Right lobe of liver (tissue), 6 donors: ENCODE data around the gene FANCC. TPM values are rescaled to one million over a fixed set of nuclear protein-coding genes. Genes with fewer than 3 reads are reported as not detected.
"Not testable (repeated sequence)": the region's sequence is repeated elsewhere in the genome, so short reads cannot be mapped to it uniquely, and the experiment has no call there.

Experiments
- ATAC-seq, 4 donors: fragments of 200-7000 bp; cut with Tn5 transposase; one replicate each; pipeline ENCODE4 v1.9.1; 2020; ENCODE audit warnings: mild to moderate bottlenecking in 4 of 4, moderate library complexity in 4 of 4
- DNase-seq, 3 donors: peaks; one replicate each; pipeline ENCODE4 v3.0.0-alpha.2; 2020
- H3K27ac ChIP-seq, 3 donors: fragments of 200-600 bp; one replicate each; pipeline ENCODE4 v1.8.0; 2022
- H3K27me3 ChIP-seq, 2 donors: fragments of 200-600 bp; one replicate each; pipeline ENCODE4 v1.8.0; 2022
- H3K36me3 ChIP-seq, 4 donors: fragments of 200-600 bp; sonication (generic) in 1 of 4; one replicate each; pipeline versions ENCODE4 v1.5.1 to v1.8.0; 2017 to 2022; ENCODE audit warnings: control low read depth in 1 of 4
- H3K4me1 ChIP-seq, 4 donors: fragments of 200-600 bp; sonication (generic) in 1 of 4; one replicate each; pipeline versions ENCODE4 v1.5.1 to v1.8.0; 2017 to 2022; ENCODE audit warnings: control low read depth in 1 of 4
- H3K4me3 ChIP-seq, 3 donors: fragments of 200-600 bp; one replicate each; pipeline ENCODE4 v1.8.0; 2022
- H3K9me3 ChIP-seq, 4 donors: fragments of 200-600 bp; sonication (generic) in 1 of 4; one replicate each; pipeline versions ENCODE4 v1.5.1 to v1.8.0; 2017 to 2022; ENCODE audit warnings: control low read depth in 1 of 4
- CTCF ChIP-seq, 4 donors: fragments of 200-600 bp in 3 of 4; fragments of 450-650 bp in 1 of 4; IDR thresholded peaks; one replicate each; pipeline versions ENCODE4 v1.5.1 to v1.8.0; 2016 to 2022; ENCODE audit warnings: antibody characterized with exemption in 4 of 4, mild to moderate bottlenecking in 2 of 4
- POLR2A ChIP-seq: fragments of 450-650 bp; IDR thresholded peaks from one replicate; pipeline ENCODE4 v1.6.1; 2017; ENCODE audit warnings: antibody characterized with exemption, mild to moderate bottlenecking
- WGBS: methylation state at CpG from one replicate; pipeline ENCODE4 v1.1.6; 2018; ENCODE audit warnings: low coverage, low lambda C conversion rate; ENCODE audit not compliant: insufficient coverage; ENCODE audit errors: missing lambda C conversion rate; 5-methylcytosine and 5-hydroxymethylcytosine counted together
- intact Hi-C, 2 donors: fragments of 100-400 bp; cut with DNase I; formaldehyde crosslinking; loops; one replicate each; pipeline versions ENCODE4 v1.11.2 to v1.14.1; 2022
- total RNA-seq, 6 experiments: library from RNA; depleted of rRNA in 2 of 6; stranded (reverse); fragments of >200 nt in 2 of 6; fragmentation: NEBNext Ultra II Directional in 3 of 6; extraction: Animal tissue kit (Norgen Biotek cat#: 25700) in 3 of 6; gene quantifications; one replicate each; pipeline versions ENCODE4 v1.1.0 to v1.2.4, GENCODE V29; 2016 to 2023
- donor health status: DM: no; HTN: yes; CAD: no.
- donor health status: DM: no; HTN: no; CAD: no.
- donor health status: DM: no; HTN: no; CAD: no.
- donor health status: DM: no; HTN: yes; CAD: no.
- donor health status: DM: no; HTN: yes; CAD: no.

FANCC gene
- total RNA-seq, 6 experiments from 2014 or later, result 8.1 to 27.9 (median 13.2) TPM

- no peaks in the 10 kb centered on the region for H3K27me3 ChIP-seq
- no peaks in the 10 kb centered on the region for H3K9me3 ChIP-seq
- intact Hi-C loops, result no loop called here
- ATAC-seq (no peak), DNase-seq (no peak)
- peak overlapping the region in 1 of 3 donors; percentile 2 for H3K27ac ChIP-seq
- no peak overlapping the region for H3K4me3 ChIP-seq
- 81% methylated on average over 3 of the region's 3 CpGs for WGBS
- no peaks in the 10 kb centered on the region for H3K36me3 ChIP-seq
- TF ChIP-seq CTCF (IDR thresholded peaks at IDR 0.05) (no peak), POLR2A (no peak)
- H3K4me1 ChIP-seq, result peaks cover 0 to 31% (median 5%) of the 10 kb centered on the region in 4 donors
Observed at GRCh38 chr9:95297316-95297715, 20.2 kb downstream of the FANCC start.

DNA sequence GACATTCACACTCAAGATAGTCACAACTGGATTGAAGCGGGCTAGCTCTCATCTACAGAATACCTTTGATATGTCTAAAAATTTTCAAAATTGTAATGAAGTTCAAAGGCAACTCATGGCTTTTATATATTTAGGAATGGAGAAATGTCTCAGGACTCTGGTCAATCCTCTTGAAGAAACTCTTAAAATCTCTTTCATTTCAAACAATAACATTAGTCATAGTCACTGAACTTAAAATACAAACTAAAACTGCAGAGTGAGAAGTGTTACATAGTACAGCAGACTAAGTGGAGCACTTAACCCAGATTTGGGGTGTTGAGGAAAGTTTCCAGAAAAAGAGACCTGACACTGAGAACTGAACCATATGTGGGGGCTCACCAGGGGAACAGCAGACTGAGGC lies 20.7 kb downstream of the FANCC start:
- intact Hi-C loops, result no loop called here
- Histone ChIP-seq H3K4me3 (no peak overlapping the region), H3K36me3 (no peaks in the 10 kb centered on the region), H3K4me1 (peaks cover 0 to 31% (median 5%) of the 10 kb centered on the region in 4 donors), H3K27me3 (no peaks in the 10 kb centered on the region), H3K27ac (no peak overlapping the region), H3K9me3 (no peaks in the 10 kb centered on the region)
- ATAC-seq, result no peak
- no peak for DNase-seq
- 100% methylated on average over 1 of the region's 1 CpG for WGBS
- TF ChIP-seq CTCF (IDR thresholded peaks at IDR 0.05) (no peak), POLR2A (no peak)

DNA sequence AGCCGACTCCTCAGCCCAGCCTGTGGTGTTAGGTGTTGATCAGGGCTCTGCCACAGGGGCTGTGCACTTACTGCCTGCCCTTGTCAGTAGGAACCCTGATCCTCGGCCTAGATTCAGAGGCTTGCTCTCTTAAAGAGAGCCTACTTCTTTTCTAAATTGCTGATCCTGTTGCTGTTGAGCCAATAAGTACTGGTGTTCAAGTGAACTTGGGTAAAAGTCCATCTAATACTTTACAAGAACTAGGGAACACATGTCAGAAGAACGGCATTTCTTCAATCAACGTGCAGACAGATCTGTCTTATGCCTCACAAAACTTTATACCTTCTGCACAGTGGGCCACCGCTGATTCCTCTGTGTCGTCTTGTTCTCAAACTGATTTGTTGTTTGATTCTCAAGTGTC lies 24.2 kb downstream of the FANCC start:
- H3K9me3 ChIP-seq, DNase-seq, ATAC-seq, intact Hi-C loops, H3K4me3 ChIP-seq, H3K36me3 ChIP-seq, H3K27ac ChIP-seq, H3K27me3 ChIP-seq: not testable (repeated sequence)
- WGBS, result 24% methylated on average over 2 of the region's 6 CpGs
- H3K4me1 ChIP-seq, result peaks cover 0 to 22% (median 2%) of the 10 kb centered on the region in 4 donors

DNA sequence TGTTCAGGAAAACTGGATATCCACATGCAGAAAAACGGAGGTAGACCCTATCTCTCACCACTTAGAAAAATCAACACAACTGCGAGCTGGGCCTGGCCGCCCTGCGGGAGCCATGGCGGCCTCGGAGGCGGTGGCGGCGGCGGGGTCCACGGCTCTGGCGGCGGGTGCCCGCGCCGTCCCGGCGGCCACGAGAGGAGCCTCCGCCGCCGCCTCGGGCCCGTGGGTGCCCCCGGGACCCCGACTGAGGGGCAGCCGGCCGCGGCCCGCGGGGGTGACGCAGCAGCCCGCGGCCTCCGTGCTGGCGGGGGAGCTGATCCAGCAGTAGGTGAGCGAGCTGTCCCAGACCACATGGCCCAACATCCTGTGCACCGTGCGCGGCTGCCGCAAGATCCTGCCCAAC lies 25.3 kb downstream of the FANCC start:
- Histone ChIP-seq H3K9me3 (no peaks in the 10 kb centered on the region), H3K36me3 (no peaks in the 10 kb centered on the region), H3K4me3 (no peak overlapping the region), H3K27ac (no peak overlapping the region), H3K4me1 (peaks cover 0 to 11% (median 0%) of the 10 kb centered on the region in 4 donors), H3K27me3 (no peaks in the 10 kb centered on the region)
- ATAC-seq (peak in 1 of 4 donors; percentile 19), DNase-seq (no peak)
- intact Hi-C loops, result no loop called here
- TF ChIP-seq POLR2A (no peak), CTCF (IDR thresholded peaks at IDR 0.05) (no peak)
- WGBS, result no CpG with 5 or more reads among the region's 41 CpGs

DNA sequence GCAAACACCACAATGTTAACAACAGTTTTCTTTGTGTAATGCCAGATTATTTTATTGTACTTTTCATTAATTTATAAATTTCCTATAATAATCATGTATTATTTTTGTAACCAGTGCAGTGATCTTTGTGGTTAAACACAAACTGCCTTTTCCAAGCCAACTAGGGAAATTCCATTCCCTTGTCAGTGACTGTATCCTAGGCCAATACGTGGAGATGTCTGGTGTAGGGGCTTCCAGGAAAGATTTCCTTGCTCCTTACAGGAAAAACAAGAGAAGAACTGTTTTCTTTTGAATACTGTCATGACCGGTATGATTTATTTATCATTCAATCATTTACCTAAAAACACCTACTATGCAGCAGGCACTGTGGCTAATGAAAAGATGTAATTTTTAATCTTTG lies 31.4 kb downstream of the FANCC start:
- Histone ChIP-seq H3K4me3 (no peak overlapping the region), H3K36me3 (no peaks in the 10 kb centered on the region), H3K9me3 (no peaks in the 10 kb centered on the region), H3K27me3 (no peaks in the 10 kb centered on the region), H3K4me1 (peaks cover 0 to 25% (median 0%) of the 10 kb centered on the region in 4 donors), H3K27ac (no peak overlapping the region)
- DNase-seq (no peak), ATAC-seq (peak in 1 of 4 donors; percentile 49)
- 11% methylated on average over 2 of the region's 2 CpGs for WGBS
- intact Hi-C loops, result no loop called here
- no peak for TF ChIP-seq POLR2A
- no peak for TF ChIP-seq CTCF (IDR thresholded peaks at IDR 0.05)
